Mammary epithelial cell (primary cell): ENCODE results near the gene SEC16B.
A peak's percentile ranks its signal among the peaks of the same experiment; 100 is the strongest.

Experiments used
- CTCF ChIP-seq, 2 donors: IDR thresholded peaks in 1 of 2; conservative IDR thresholded peaks in 1 of 2; 2 replicates each; pipeline ENCODE4 v1.5.1; 2011 to 2012; ENCODE audit warnings: inconsistent platforms in 2 of 2, low read length in 2 of 2, mild to moderate bottlenecking in 2 of 2, control low read depth in 1 of 2, low read depth in 1 of 2; ENCODE audit not compliant: insufficient read depth in 1 of 2; ENCODE audit errors: extremely low read depth in 1 of 2
- EZH2 ChIP-seq: IDR thresholded peaks from 2 replicates; pipeline ENCODE4 v1.6.1; 2012; ENCODE audit warnings: low read length, inconsistent platforms, borderline replicate concordance

GRCh38 chr1:177913762-177914540, 55.9 kb downstream of the SEC16B start:
- peak; percentile 68 to 79 for TF ChIP-seq CTCF (conservative IDR thresholded peaks at IDR 0.05 in 1 of 2, IDR thresholded peaks at IDR 0.05 in 1 of 2; ENCODE audit: extremely low read depth in 1 of 2, insufficient read depth in 1 of 2, low read depth in 1 of 2, low read length in 2 of 2)
- TF ChIP-seq EZH2: no peak
